ENCODE data around the gene CLTCL1.

Gene CLTCL1

DNA sequence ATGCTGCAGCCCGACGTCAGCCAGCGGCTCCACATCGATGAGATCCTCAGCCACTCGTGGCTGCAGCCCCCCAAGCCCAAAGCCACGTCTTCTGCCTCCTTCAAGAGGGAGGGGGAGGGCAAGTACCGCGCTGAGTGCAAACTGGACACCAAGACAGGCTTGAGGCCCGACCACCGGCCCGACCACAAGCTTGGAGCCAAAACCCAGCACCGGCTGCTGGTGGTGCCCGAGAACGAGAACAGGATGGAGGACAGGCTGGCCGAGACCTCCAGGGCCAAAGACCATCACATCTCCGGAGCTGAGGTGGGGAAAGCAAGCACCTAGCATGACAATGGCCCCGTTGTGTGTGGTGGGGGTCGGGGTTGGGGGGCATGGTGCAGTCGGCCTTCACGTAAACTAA is 159.4 kb downstream of the CLTCL1 start:
- no peak for DNase-seq (ENCODE audit: low read depth in 2 of 2)

DNA sequence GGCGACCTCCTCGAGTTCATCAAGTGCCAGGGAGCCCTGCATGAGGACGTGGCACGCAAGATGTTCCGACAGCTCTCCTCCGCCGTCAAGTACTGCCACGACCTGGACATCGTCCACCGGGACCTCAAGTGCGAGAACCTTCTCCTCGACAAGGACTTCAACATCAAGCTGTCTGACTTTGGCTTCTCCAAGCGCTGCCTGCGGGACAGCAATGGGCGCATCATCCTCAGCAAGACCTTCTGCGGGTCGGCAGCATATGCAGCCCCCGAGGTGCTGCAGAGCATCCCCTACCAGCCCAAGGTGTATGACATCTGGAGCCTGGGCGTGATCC is 159.9 kb downstream of the CLTCL1 start:
- DNase-seq (ENCODE audit: low read depth in 2 of 2) = no peak

DNA sequence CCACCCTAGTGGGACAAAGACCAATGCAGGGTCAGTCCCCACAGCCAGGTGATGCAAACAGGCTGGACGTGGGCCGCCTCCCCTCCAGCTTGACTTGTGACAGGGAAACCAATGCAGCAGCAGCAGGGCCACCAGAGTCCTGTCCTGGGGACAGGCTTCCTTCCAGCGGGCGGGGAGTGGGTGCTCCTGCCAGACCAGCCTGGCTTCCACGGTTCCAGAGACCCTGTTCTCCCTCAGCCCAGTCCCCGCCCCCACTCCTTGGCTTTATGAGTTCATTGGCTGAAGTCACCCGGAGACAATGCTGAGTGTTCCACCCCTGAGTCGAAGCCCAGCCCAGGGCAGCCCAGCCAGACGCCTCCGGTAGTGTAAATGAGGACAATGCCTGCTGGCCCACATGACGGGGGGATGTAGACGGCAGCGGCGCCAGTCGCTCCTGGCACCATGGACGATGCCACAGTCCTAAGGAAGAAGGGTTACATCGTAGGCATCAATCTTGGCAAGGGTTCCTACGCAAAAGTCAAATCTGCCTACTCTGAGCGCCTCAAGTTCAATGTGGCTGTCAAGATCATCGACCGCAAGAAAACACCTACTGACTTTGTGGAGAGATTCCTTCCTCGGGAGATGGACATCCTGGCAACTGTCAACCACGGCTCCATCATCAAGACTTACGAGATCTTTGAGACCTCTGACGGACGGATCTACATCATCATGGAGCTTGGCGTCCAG is 160.4 kb downstream of the CLTCL1 start, which contains the start of gene TSSK2:
Gene TSSK2 (plus strand): TSS at position 350 of the 726 bp plus-strand sequence. CDS start 92 bp downstream, at position 442.
- no peak for DNase-seq (ENCODE audit: low read depth in 2 of 2)

DNA sequence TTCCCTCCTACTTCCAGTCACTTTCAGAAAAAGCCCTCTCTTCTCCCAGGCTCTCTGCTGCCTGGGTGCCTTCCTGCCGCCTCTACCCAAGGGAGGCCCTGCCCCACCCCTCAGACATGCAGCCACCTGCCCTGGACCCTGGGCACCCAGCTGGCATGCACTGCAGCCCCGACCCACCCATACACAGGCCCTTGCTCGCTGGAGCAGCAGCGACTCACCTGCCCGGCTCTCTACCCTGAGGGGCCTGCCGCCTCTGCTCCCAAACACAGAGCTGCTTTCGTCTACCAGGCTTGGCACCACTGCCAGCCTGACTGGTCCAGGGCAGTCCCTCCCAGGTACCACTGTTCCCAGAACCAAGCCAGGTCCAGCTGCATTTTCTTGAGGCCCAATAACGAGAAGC is 161.6 kb downstream of the CLTCL1 start:
- DNase-seq (ENCODE audit: low read depth in 2 of 2) = no peak
